Stimulated activated CD8-positive, alpha-beta memory T cell treated with anti-CD3 and anti-CD28 coated beads, Interleukin-12 subunit alpha, Interleukin-12 subunit beta, amount 100 ng/mL, for 24 hours (primary cell): ENCODE results near the gene IGSF21.

Source experiments
- DNase-seq: peaks from one replicate; pipeline ENCODE4 v3.0.0-alpha.2; 2020; ENCODE audit errors: extremely low read depth

The IGSF21 gene

GRCh38 chr1:18119289-18119688, 11.7 kb downstream of the IGSF21 start:
- no peak for DNase-seq

- DNase-seq: no peak
Measured at GRCh38 chr1:18119771-18120377, 12.3 kb downstream of the IGSF21 start.

GRCh38 chr1:18120638-18121037, 13.0 kb downstream of the IGSF21 start:
- DNase-seq: no peak

- no peak for DNase-seq
Measured at GRCh38 chr1:18121072-18121820, 13.6 kb downstream of the IGSF21 start.

GRCh38 chr1:18123467-18123992, 15.9 kb downstream of the IGSF21 start:
- DNase-seq: no peak

- no peak for DNase-seq
Measured at GRCh38 chr1:18124977-18125376, 17.4 kb downstream of the IGSF21 start.

GRCh38 chr1:18126616-18127015, 19.0 kb downstream of the IGSF21 start:
- no peak for DNase-seq

GRCh38 chr1:18128298-18128697, 20.7 kb downstream of the IGSF21 start:
- no peak for DNase-seq

GRCh38 chr1:18130356-18130755, 22.8 kb downstream of the IGSF21 start:
- DNase-seq: no peak

GRCh38 chr1:18132022-18132710, 24.6 kb downstream of the IGSF21 start:
- no peak for DNase-seq

- DNase-seq: no peak
Measured at GRCh38 chr1:18132711-18133541, 25.3 kb downstream of the IGSF21 start.

GRCh38 chr1:18134324-18135046, 26.9 kb downstream of the IGSF21 start:
- no peak for DNase-seq

- no peak for DNase-seq
Measured at GRCh38 chr1:18137759-18138345, 30.3 kb downstream of the IGSF21 start.

- no peak for DNase-seq
Measured at GRCh38 chr1:18139198-18139981, 31.8 kb downstream of the IGSF21 start.

- DNase-seq: no peak
Measured at GRCh38 chr1:18140411-18140810, 32.8 kb downstream of the IGSF21 start.

- DNase-seq: no peak
Measured at GRCh38 chr1:18141661-18142060, 34.1 kb downstream of the IGSF21 start.

GRCh38 chr1:18142471-18142870, 34.9 kb downstream of the IGSF21 start:
- DNase-seq: no peak

- no peak for DNase-seq
Measured at GRCh38 chr1:18142969-18143368, 35.4 kb downstream of the IGSF21 start.

- DNase-seq: no peak
Measured at GRCh38 chr1:18144062-18144461, 36.5 kb downstream of the IGSF21 start.
